Stimulated activated CD4-positive, alpha-beta T cell treated with anti-CD3 and anti-CD28 coated beads, Interleukin-1b, Interleukin-23, amount 100 ng/mL, for 24 hours (primary cell): Measurements from ENCODE around the gene ANAPC13.
A peak's percentile ranks its signal among the peaks of the same experiment; 100 is the strongest.

Source experiments
- DNase-seq, 4 experiments: peaks; one replicate each; pipeline ENCODE4 v3.0.0-alpha.2; 2020; ENCODE audit warnings: low read depth in 4 of 4, low spot score in 1 of 4

ANAPC13 gene, protein sequence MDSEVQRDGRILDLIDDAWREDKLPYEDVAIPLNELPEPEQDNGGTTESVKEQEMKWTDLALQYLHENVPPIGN

DNA sequence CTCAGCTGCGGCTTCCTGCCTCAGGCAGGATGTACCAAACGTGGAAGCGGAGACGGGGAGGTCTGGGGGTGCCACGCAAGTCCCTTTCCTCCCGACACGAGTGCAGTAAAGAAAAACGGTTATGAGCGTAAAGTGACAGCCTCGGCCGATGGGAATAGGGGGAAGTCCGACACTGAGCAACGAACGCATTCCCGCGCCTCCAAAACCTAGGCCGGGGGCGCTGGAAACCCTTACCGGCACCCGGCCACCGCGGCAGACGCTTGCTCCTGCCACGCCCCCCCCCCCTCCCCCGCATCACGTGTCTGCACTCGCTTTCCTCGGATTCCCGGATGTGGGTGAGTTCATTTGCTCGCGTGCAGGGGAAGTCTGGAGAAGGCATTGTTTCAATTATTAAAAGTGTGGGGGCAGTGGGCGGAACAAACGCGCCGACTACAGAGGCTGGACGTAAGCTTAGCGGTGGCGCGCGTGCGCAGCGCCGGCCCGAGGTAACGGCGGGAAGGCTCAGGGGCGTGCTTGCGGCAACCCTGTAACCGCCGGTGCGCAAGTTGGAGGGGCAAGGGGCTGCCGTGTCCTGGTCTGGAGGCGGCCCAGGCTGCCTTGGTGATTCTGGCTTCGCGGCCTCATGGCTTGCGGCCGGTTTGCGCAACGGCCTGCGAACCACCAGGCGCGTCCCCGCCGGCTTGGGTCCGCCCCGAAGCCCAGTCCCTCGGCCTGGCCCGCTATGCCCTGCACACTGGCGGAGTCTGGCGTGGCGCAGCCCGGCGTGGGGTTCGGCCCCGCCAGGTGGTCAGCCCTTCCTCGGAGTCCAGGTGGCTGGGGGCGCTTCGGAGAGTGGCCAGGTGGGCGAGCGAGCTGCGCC, at the start of gene ANAPC13, which contains the start of gene CEP63:
ANAPC13 (minus strand) TSS at position 268 of the 859 bp plus-strand sequence. CDS start 3,081 bp downstream, outside the sequence.
CEP63 (plus strand) TSS at position 340 of the 859 bp plus-strand sequence. CDS start 9,264 bp downstream, outside the sequence.
- DNase-seq, result peak; percentile 72 to 87 (median 85)

DNA sequence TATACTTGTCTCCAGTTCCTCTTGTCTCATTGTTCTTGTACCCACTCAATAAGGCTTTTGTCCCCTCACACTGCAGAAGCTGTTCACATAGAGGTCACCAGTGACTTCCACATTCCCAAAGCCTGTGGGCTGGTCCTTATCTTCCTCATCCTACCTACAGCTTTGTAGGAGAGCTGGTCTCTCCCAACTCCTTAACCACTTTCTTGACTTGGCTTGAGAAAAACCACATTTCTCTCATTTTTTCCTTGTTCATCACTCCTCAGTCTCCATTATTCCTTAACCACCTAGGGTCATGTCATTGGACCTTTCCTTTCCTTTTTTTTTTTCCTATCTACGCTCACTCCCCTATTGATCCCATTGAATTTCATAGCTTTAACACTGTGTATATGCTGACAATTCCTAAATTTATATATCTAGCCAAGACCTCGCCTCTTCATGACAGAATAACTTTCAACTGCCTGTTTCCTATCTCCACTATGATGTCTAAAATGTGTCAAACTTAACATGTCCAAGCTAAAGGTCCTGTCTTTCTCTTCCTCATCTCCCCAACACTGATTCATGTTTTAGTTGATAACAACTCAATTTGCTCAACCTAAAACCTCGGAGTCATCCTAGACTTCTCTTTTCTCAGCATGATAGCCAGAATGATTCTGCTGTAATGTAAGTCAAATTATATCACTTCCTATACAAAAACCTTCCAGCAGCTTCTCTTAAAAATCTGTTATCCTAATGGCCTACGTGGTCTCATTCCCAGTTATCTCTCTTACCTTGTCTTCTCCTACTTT, 49.6 kb upstream of the ANAPC13 start:
- DNase-seq, result no peak

DNA sequence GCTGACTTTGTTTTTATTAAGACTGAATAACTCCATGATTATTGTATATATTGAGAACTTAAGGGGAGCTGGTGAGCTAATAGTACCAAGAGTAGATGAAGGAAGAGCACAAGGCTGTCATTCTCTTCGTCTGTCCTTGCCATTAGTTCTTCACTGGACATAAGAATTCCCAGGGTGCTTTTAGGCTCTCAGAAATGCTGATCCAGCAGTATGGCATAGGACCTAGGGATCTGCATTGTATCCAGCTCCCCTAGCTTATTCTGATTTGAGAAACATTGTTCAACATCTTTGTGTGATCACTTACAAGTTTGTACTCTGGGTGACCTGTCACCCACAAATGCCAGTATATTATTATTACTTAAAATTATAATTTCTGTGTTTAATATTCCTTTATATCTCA, 47.7 kb upstream of the ANAPC13 start:
- no peak for DNase-seq

DNA sequence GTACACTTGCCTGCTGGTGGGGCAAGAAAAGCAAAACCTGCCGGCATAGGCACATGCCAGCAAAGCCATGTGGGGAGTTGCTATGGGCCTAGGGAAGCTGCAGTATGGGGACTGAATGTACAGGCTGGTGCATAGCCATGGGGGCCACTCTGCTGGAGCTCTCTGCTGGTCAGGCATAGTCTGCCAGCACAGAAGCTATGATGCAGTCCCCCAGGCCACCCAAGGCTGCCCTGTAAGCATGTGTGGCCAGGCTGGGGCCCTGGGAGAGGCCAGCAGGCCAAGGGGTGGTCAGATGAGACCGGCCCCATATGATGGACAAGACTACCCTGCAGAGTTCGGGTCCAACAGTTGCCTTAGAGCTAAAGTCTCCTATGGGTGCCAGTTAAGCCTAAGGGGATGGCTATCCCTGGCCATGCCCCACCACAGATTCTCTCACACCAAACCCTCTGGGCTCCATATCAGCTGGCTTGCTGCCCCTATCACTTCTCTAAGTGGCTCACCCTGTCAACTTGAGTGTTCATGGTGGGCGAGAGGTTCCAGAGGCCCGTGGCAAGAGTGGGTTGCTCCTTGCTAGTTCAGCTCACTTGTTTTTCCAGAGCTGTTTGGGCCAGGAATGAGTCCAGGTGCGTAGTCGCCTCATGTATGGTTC, 41.9 kb upstream of the ANAPC13 start:
- DNase-seq, result no peak

DNA sequence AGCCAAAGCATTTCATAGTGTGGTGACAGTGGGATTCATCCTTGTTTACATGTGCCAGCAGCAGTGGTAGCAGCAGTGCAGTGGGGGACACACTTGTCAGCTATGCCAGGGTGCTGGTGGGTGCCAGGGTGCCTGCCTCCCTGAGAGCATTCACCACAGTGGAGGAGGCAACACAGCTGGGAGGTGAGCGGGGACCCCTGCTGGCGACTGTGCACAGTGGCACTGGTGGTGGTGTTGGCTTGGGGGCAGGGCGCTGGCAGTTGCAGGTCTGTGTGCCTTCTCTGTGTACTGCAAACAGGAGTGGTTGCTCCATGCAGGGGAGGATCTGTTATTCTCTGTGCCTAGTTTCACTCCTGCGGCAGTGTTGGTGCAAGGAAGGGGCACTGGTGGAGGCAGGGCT, 41.3 kb upstream of the ANAPC13 start:
- peak in 1 of 4 experiments; percentile 1 for DNase-seq

DNA sequence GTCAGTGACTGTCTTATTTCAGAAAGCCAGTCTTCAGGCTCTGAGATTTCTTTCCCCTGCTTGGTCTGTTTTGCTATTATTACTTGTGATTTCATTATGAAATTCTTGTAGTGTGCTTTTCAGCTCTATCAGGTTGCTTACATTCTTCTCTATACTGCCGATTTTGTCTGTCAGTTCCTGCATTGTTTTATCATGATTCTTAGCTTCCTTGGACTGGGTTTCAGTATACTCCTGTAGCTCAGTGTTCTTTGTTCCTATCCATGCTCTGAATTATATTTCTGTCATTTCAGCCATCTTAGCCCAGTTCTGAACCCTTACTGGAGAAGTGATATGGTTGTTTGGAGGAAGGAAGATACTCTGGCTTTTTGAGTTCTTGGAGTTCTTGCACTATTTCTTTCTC, 40.5 kb upstream of the ANAPC13 start:
- no peak for DNase-seq

DNA sequence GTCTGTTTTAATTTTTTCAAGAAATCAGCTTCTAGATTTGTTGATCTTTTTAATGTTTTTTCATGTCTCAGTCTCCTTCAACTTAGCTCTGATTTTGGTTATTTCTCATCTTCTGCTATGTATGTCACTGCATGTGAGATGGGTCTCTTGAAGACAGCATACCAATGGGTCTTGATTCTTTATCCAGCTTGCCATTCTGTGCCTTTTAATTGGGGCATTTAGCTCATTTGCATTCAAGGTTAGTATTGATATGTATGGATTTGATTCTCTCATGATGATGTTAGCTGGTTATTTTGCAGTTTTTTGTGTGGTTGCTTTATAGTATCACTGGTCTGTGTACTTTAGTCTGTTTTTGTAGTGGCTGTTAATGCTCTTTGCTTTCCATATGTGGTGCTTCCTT, 39.5 kb upstream of the ANAPC13 start:
- no peak for DNase-seq

DNA sequence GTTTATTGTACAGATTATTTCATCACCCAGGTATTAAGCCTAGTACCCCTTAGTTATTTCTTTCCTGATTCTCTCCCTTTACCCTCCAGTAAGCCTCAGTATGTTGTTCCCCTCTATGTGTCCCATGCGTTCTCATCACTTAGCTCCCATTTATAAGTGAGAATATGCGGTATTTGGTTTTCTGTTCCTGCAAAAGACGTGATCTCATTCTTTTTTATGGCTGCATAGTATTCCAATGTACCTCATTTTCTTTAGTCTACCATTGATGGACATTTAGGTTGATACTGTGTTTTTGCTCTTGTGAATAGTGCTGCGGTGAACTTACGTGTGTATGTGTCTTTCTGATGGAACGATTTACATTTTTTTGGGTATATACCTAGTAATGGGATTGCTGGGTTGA, 36.8 kb upstream of the ANAPC13 start:
- DNase-seq, result no peak

DNA sequence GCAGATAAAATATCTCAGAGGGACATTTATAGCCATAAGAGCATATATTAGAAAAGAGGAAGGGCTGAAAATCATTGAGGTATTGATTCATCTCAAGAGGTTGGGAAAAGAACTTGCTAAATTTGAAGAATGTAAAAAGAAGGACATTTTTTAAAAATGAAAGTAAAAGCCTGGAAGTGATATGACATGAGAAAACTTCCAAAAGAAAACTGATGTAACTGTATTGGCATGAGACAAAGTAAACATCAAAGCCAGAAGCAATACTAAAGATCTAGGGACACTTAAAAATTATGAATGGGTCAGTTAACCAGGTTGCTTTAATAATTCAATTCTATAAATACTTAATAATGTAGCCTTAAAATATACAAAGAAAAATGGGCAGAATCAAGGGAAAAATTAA, 32.0 kb upstream of the ANAPC13 start:
- DNase-seq, result no peak

DNA sequence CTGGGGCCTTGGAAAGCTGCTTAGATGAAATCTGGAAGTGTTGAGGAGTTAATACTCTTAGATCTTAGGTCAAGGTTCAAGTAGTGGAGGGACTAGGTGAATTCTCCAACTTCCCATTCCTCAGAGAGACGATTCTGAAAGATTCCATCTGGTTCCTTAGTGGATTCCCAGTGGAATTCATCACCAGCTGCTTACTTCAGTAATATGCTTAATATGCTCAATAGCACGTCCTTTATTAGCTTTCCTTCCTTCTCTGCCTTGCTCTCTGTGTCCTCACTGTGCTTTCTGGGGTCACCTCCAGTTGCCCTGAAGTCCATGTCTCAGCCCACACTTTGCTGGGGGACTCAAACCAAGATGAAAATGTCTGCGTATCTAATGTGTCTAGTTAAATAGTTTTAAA, 31.1 kb upstream of the ANAPC13 start:
- no peak for DNase-seq

DNA sequence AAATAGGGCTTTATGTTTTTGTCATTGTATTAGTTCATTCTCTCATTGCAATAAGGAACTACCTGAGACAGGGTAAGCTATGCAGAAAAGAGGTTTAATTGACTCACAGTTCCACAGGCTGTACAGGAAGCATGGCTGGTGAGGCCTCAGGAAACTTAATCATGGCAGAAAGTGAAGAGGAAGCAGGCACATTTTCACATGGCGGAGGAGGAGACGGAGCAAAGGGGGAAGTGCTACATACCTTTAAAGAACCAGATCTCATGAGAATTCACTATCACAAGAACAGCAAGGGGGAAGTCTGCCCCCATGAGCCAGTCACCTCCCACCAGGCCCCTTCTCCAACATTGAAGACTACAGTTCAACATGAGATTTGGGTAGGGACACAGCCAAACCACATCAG, 25.7 kb upstream of the ANAPC13 start:
- DNase-seq, result no peak

DNA sequence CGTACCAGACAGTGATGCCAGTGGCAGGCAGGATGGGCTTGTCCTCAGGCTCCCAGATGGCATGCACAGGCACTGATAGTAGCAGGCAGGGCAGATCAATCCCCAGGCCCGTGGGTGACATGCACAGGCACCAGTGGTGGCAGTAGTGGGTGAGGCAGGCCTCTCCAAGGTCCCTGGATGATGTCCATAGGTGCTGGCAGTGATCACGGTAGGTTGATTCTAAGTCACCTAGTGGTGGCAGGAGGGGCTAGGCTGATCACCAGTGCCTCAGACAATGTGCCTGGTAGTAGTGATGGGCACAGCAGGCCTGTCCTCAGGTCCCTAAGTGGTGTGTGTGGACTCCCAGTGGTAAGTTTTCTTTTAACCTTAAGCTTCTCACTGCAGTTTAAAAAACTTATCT, 19.7 kb upstream of the ANAPC13 start:
- no peak for DNase-seq

DNA sequence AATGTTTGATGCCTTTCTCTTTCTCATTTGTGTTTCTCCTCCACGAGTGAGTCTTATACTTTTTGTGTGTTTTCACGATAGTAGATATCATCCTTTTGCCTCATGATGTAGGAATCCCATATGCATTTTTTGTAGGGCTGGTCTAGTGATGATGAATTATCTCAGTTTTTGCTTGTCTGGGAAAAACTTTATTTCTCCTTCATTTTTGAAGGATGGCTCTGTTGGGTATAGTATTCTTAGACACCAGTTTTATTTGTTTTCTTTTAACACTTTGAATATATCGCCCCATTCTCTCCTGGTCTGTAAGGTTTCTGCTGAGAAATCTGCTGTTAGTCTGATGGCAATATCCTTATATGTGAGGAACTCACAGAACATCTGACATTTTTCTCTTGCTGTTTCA, 18.3 kb upstream of the ANAPC13 start:
- DNase-seq, result no peak

DNA sequence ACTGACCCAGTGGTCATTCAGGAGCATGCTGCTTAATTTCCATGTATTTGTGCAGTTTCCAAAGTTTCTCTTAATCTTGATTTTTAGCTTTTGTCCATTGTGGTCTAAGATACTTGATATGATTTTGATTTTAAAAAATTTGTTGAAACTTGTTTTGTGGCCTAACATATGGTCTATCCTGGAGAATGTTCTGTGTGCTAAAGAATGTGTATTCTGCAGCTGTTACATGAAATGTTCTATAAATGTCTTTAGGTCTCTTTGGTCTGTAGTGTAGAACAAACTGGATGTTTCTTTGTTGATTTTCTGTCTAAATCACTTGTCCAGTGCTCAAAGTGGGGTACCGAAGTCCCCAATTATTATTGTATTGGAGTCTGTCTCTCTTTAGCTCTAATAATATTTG, 17.5 kb upstream of the ANAPC13 start:
- DNase-seq, result no peak

DNA sequence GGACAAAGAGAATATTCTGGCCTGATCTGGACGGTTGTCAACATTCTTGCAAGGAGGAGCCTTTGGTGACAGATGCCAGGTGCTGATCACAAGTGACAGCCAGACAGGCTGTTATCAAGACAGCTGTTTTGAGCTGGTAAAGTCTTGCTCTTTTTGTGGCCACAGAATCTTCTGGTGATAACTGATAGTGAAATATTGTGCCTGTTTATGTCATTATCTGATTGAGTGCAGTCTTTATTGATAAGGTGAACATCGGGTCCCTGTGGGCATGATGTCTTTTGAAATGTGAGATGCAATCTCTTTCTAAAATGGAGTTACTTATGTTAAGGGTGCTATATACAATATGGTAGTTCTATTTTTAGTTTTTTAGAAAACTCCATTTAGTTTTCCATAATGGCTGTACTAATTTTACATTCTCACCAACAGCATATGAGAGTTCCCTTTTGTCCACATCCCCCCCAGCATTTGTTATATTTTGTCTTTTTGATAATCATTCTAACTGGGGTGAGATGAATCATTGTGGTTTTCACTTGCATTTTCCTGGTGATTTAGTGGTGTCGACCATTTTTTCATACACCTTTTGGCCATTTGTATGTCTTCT, 10.8 kb upstream of the ANAPC13 start:
- DNase-seq, result no peak

DNA sequence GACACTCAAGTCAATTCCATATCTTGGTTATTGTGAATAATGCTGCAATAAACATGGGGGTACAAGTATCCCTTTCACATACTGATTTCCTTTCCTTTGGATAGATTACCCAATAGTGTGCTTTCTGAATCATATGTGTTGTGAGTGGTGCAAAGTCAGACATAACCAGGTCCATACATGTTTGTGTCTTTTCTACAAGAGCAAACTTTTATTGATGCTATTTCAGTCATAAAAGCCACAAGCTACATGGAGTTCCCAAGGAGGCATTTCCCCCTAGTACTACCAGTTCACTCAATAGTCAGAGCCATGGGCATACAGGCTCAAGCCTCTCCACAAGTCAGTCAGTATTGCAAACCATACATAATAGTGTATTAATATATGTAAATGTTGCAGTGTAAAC, 10.2 kb upstream of the ANAPC13 start:
- no peak for DNase-seq

DNA sequence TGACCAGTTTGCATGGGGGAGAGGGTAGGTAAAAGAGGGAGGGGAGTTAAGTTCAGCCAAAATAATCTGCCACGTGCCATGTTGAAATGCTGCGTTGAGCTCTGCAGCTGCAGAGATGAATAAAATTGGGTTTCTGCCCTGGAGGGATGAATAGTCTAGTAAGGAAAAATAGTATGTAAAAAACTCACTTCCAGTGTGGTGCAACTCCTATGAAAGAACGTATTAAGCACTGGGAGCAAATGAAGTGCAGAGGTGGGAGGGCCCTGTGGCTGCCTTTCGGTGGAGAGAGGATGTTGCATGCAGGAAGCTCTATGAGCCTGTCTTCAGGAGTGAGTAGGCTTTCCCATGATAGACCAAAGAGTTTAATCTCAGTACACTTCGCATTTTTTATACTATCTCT, 8.7 kb upstream of the ANAPC13 start:
- DNase-seq, result no peak

DNA sequence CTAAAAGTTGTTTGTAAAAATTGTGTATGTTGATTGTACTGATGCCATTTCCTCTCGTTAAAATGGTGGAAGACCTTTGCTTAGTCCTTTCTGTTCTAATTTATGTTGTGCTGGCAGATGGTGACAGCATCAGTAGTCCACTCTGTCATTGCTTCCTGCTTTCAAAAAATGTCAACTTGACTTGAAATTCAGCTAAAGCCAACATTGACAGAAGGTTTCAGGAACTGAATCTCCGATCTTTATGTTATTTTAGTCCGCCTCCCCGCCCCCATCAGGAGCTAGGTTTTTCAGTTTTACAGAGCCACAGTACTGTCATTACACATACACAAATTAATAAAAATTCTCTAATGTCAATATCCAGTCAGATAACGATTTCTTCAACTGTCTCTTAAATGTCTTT, 1.6 kb upstream of the ANAPC13 start:
- DNase-seq, result no peak

DNA sequence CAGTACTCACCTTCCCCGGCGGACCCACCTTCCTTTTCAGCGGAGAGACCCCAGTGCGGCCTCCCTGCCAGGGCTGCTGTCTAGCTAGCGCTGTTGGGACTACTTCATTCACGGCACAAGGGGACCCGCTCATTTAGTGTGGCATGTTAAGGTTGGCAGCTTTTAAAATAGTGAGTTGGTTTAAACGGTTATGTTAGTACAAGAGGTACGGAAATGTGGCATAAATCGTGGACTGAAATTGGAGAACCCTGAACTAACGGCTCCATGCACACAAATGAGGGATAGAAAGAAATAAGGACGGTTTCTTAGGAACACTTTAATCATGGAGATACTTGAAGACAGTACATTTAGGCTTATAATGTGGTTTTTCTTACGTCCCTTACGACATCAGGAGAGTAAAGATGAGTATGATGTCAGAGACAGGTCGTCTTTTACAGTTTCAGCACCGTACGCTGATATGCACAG, 824 bp upstream of the ANAPC13 start:
- no peak for DNase-seq

DNA sequence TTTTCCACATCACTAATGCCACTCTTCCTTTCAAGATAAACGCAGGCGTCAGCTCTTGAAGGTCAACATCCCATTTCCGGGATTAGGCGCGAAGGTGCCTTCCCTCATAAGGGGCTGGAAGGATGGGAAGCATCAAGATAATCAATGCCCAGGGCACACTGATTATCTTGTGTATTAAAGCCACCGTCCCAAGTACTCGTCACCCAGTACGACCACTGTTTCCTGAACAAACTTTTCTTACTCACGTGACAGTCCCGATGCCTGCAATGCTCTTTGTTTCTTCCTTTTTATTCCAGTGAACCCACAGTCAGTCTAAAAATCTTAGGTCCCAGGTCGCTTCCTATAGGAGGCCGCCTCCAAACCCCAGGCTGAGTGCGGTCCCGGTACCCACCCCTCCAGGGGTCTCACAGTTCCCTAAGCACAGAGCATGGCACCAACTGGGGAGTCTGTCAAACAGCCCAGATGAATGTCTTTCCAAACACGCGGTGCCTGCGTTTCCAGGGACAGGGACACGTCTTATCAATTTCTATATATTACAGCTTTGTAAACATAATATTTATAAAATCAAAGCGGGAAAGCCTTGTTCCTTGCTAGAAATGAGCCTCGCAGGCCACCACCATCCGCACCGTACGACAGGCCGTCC, 589 bp downstream of the ANAPC13 start:
- DNase-seq, result no peak
